Esophagus muscularis mucosa (tissue), 4 donors: Measurements from ENCODE around the gene RAB3GAP2. TPM values are rescaled to one million over a fixed set of nuclear protein-coding genes. Genes with fewer than 3 reads are reported as not detected.
"Not testable (repeated sequence)": the region's sequence is repeated elsewhere in the genome, so short reads cannot be mapped to it uniquely, and the experiment has no call there.

Experiments
- DNase-seq: peaks from one replicate; pipeline ENCODE4 v3.0.0-alpha.2; 2017; ENCODE audit errors: extremely low spot score
- H3K27ac ChIP-seq, 4 donors: fragments of 200-600 bp; sonication (generic); replicated peaks in 1 of 4; 1 replicate in 3 of 4; 2 replicates in 1 of 4; pipeline ENCODE4 v1.5.1; 2016 to 2019; ENCODE audit warnings: mild to moderate bottlenecking in 1 of 4
- H3K27me3 ChIP-seq, 4 donors: fragments of 200-600 bp; sonication (generic); one replicate each; pipeline versions ENCODE4 v1.5.1 to v1.6.0; 2016 to 2019
- H3K36me3 ChIP-seq, 4 donors: fragments of 200-600 bp; sonication (generic); one replicate each; pipeline ENCODE4 v1.5.1; 2016 to 2019
- H3K4me1 ChIP-seq, 4 donors: fragments of 200-600 bp; sonication (generic); one replicate each; pipeline ENCODE4 v1.5.1; 2016 to 2019
- H3K4me3 ChIP-seq, 4 donors: fragments of 200-600 bp; sonication (generic); 1 replicate in 2 of 4; 2 replicates in 2 of 4; pipeline ENCODE4 v1.5.1; 2016 to 2019; ENCODE audit warnings: mild to moderate bottlenecking in 4 of 4, moderate library complexity in 1 of 4
- H3K9me3 ChIP-seq, 4 donors: fragments of 200-600 bp; sonication (generic); 1 replicate in 3 of 4; 2 replicates in 1 of 4; pipeline ENCODE4 v1.5.1; 2016 to 2019
- EP300 ChIP-seq: sonication (generic); formaldehyde crosslinking; IDR thresholded peaks from one replicate; pipeline ENCODE4 v1.6.1; 2017; ENCODE audit warnings: antibody characterized with exemption
- POLR2A ChIP-seq: fragments of 450-650 bp; IDR thresholded peaks from one replicate; pipeline ENCODE4 v1.6.1; 2017; ENCODE audit warnings: antibody characterized with exemption, moderate library complexity, mild to moderate bottlenecking, low read depth
- POLR2AphosphoS5 ChIP-seq, 2 donors: sonication (generic); formaldehyde crosslinking; IDR thresholded peaks; one replicate each; pipeline ENCODE4 v1.6.1; 2017; ENCODE audit warnings: antibody characterized with exemption in 2 of 2
- WGBS: methylation state at CpG from one replicate; pipeline ENCODE4 v1.1.5; 2018; 5-methylcytosine and 5-hydroxymethylcytosine counted together
- intact Hi-C: fragments of 100-400 bp; cut with DNase I; formaldehyde crosslinking; loops from one replicate; pipeline ENCODE4 v1.15.1; 2023
- total RNA-seq, 4 donors: library from RNA; depleted of rRNA; stranded (reverse); fragments of >200 nt; gene quantifications; one replicate each; pipeline versions ENCODE4 v1.1.0 to v1.2.1, GENCODE V29; 2016
- TF ChIP-seq, protein P1 (sequence below), 3 experiments: fragments of 200-600 bp in 2 of 3; fragments of 450-650 bp in 1 of 3; sonication (generic) in 2 of 3; IDR thresholded peaks; one replicate each; pipeline ENCODE4 v1.5.1; 2017 to 2019; ENCODE audit warnings: antibody characterized with exemption in 3 of 3, mild to moderate bottlenecking in 2 of 3, moderate library complexity in 1 of 3

The RAB3GAP2 gene
- total RNA-seq, 4 donors from 2014 or later, result 19.8 to 23.0 (median 21.2) TPM

DNA sequence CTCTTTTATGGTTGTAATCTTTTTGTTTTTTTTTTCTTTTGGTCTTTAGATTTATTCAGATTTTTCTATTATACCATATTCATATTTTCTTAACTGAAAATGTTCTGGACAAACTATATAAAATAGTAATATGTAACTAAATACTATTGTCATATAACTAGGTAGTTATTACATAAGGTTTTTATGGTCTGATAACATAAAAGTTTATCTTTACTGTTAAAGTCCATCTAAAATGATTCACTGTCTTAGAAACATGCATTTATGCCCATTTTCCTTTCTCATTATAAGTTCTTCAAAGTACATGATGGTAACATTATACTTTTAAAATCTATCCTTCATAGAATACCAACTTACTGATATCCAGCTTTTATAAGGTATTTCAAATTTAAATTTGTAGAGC lies 149.2 kb downstream of the RAB3GAP2 start:
- no peak for DNase-seq
- H3K4me3 ChIP-seq, result no peak overlapping the region
- intact Hi-C loops, result no loop called here
- no peak for TF ChIP-seq POLR2AphosphoS5 (IDR thresholded peaks at IDR 0.05)
- H3K27me3 ChIP-seq, result no peaks in the 10 kb centered on the region
- peaks cover 4 to 29% (median 5%) of the 10 kb centered on the region in 4 donors for H3K4me1 ChIP-seq
- H3K9me3 ChIP-seq, result no peaks in the 10 kb centered on the region
- no peak overlapping the region for H3K27ac ChIP-seq
- H3K36me3 ChIP-seq, result peaks cover 6 to 33% (median 19%) of the 10 kb centered on the region in 4 donors

DNA sequence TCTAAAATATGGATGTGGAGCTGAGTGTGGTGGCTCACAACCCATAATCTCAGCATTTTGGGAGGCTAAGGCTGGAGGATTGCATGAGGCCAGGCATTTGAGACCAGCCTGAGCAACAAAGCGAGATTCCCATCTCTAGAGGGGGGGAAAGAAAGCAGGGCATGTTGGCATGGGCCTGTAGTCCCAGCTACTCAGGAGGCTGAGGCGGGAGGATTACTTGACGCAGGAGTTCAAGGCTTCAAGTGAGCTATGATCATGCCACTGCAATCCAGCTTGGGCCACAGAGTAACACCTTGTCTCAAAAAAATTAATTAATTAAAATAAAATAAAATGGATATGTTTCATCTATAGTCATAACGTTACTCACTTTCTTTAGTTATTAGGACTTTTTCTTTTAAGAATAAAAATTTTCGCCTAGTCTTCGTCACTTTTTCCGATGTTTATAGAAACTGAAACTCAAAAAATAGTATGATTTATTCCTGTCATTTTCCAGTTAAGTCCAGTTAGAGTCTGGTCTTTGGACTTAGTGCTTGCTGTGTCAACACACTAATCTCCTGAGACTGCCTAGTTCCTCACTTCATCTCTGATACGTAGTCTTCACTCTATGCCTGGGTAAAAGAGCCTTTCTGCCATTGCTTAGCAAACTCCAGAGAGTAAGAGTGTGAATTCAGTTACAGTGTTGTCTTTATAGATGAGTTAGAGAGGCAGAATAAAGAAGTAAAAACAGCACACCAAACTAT lies 150.3 kb downstream of the RAB3GAP2 start:
- no peaks in the 10 kb centered on the region for H3K27me3 ChIP-seq
- intact Hi-C loops, result no loop called here
- no peaks in the 10 kb centered on the region for H3K9me3 ChIP-seq
- TF ChIP-seq POLR2A (no peak), POLR2AphosphoS5 (IDR thresholded peaks at IDR 0.05) (no peak), EP300 (no peak)
- TF ChIP-seq, protein P1, sequence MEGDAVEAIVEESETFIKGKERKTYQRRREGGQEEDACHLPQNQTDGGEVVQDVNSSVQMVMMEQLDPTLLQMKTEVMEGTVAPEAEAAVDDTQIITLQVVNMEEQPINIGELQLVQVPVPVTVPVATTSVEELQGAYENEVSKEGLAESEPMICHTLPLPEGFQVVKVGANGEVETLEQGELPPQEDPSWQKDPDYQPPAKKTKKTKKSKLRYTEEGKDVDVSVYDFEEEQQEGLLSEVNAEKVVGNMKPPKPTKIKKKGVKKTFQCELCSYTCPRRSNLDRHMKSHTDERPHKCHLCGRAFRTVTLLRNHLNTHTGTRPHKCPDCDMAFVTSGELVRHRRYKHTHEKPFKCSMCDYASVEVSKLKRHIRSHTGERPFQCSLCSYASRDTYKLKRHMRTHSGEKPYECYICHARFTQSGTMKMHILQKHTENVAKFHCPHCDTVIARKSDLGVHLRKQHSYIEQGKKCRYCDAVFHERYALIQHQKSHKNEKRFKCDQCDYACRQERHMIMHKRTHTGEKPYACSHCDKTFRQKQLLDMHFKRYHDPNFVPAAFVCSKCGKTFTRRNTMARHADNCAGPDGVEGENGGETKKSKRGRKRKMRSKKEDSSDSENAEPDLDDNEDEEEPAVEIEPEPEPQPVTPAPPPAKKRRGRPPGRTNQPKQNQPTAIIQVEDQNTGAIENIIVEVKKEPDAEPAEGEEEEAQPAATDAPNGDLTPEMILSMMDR (IDR thresholded peaks at IDR 0.05), result no peak
- H3K4me1 ChIP-seq, result peaks cover 4 to 29% (median 5%) of the 10 kb centered on the region in 4 donors
- H3K27ac ChIP-seq, result no peak overlapping the region
- H3K4me3 ChIP-seq, result no peak overlapping the region
- peaks cover 0 to 27% (median 10%) of the 10 kb centered on the region in 4 donors for H3K36me3 ChIP-seq
- 92% methylated on average over 8 of the region's 8 CpGs for WGBS
- DNase-seq, result no peak

DNA sequence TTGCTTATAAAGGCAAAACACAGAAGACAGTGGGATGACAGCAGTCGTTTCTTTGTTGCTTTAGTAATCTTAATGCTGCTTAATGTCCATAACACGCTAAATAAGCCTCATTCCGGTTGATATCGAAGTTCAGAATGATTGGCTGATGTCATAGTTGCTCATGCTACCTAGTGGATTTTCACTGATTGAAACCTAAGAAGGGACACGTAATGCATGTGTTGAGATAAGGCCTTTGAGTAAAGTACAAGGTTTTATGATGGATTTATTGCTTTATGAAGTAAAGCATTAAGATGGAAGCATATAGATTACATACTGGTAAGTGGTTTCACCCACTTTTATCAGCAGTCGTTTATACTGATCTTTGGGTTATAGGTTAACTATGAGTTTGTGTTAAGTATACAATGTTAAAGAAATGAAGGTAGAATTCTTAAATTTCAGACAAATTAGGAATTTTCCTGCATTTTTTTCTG lies 153.2 kb downstream of the RAB3GAP2 start:
- H3K36me3 ChIP-seq, result peaks cover 17 to 40% (median 24%) of the 10 kb centered on the region in 4 donors
- TF ChIP-seq POLR2AphosphoS5 (IDR thresholded peaks at IDR 0.05), result no peak
- TF ChIP-seq, protein P1 (IDR thresholded peaks at IDR 0.05), result no peak
- TF ChIP-seq EP300, result no peak
- TF ChIP-seq POLR2A, result no peak
- no peaks in the 10 kb centered on the region for H3K9me3 ChIP-seq
- H3K4me1 ChIP-seq, result peaks cover 0 to 21% (median 1%) of the 10 kb centered on the region in 4 donors
- 85% methylated on average over 6 of the region's 6 CpGs for WGBS
- H3K4me3 ChIP-seq, result no peak overlapping the region
- no peaks in the 10 kb centered on the region for H3K27me3 ChIP-seq
- intact Hi-C loops, result no loop called here
- H3K27ac ChIP-seq, result no peak overlapping the region
- no peak for DNase-seq

DNA sequence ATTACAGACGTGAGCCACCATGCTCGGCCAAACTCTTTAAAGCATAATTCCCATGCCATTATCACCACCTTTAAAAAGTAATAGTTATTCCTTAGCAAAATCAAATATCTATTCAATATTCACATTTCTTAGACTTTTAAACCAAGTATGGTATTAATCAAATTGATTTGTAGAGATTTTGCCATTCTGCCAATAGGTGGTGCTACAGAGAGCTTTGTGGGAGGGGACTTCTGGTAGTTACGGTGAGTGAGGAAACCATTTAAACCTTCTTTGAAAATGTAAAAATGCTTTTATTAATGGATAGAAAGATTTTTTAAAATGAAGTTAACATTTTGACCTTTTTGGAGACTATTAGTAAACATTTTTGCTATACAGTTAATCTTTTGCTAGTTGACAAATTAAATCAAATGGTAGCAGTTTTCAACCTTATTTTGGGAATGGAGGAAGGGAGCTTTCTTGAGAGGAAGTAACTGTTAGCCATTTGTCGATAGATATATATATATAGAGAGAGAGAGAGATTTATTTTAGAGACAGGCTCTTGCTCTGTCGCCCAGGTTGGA lies 159.0 kb downstream of the RAB3GAP2 start:
- Histone ChIP-seq H3K27me3 (no peaks in the 10 kb centered on the region), H3K27ac (no peak overlapping the region), H3K4me3 (no peak overlapping the region), H3K9me3 (no peaks in the 10 kb centered on the region), H3K36me3 (peaks cover 44 to 90% (median 67%) of the 10 kb centered on the region in 4 donors), H3K4me1 (peaks cover 0 to under 1% (median 0%) of the 10 kb centered on the region in 4 donors)
- intact Hi-C loops, result no loop called here
- 78% methylated on average over 5 of the region's 5 CpGs for whole genome bisulfite sequencing
- TF ChIP-seq, protein P1 (IDR thresholded peaks at IDR 0.05), result peak in 2 of 3 experiments; percentile 29 to 57
- TF ChIP-seq POLR2A, result no peak
- no peak for DNase-seq

DNA sequence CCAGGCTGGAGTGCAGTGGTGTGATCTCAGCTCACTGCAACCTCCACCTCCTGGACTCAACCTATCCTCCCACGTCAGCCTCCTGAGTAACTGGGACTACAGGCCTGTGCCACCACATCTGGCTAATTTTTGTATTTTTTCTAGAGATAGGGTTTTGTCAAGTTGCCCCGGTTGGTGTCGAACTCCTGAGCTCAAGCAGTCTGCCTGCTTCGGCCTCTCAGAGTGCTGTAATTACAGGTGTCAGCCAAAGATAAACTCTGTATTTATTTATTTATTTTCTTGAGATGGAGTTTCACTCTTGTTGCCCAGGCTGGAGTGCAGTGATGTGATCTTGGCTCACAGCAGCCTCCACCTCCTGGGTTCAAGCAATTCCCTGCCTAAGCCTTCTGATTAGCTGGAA lies 159.7 kb downstream of the RAB3GAP2 start:
- intact Hi-C loops, result not testable (repeated sequence)

DNA sequence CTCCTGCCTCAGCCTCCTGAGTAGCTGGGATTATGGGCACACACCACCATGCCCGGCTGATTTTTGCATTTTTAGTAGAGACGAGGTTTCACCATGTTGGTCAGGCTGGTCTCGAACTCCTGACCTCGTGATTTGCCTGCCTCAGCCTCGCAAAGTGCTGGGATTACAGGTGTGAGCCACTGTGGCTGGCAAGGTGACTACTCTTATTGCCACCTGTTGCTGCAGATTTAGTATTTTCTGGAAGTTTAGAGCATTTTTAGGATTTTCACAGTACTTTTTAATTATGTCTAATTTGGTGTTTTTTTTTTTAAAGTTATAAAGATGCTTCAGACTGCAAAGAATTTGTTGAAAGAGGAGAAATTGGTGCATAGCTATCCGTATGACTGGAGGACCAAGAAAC lies 161.8 kb downstream of the RAB3GAP2 start:
- DNase-seq, intact Hi-C loops, H3K27ac ChIP-seq, H3K27me3 ChIP-seq, H3K4me3 ChIP-seq, H3K4me1 ChIP-seq, H3K9me3 ChIP-seq: not testable (repeated sequence)
- 93% methylated on average over 6 of the region's 6 CpGs for WGBS
- H3K36me3 ChIP-seq, result peaks cover 58 to 97% (median 80%) of the 10 kb centered on the region in 4 donors

More for the DNA sequence above, 159.7 kb downstream of the RAB3GAP2 start:
- H3K4me3 ChIP-seq, H3K4me1 ChIP-seq, H3K27me3 ChIP-seq, DNase-seq, H3K27ac ChIP-seq, H3K9me3 ChIP-seq: not testable (repeated sequence)
- WGBS, result 90% methylated on average over 4 of the region's 4 CpGs
- peaks cover 50 to 96% (median 73%) of the 10 kb centered on the region in 4 donors for H3K36me3 ChIP-seq
